ENCODE results near the gene HOXA11. TPM values are rescaled to one million over a fixed set of nuclear protein-coding genes. Genes with fewer than 3 reads are reported as not detected.
A peak's percentile ranks its signal among the peaks of the same experiment; 100 is the strongest.

Gene HOXA11
- total and polyA plus RNA-seq, 4 donors = not detected

DNA sequence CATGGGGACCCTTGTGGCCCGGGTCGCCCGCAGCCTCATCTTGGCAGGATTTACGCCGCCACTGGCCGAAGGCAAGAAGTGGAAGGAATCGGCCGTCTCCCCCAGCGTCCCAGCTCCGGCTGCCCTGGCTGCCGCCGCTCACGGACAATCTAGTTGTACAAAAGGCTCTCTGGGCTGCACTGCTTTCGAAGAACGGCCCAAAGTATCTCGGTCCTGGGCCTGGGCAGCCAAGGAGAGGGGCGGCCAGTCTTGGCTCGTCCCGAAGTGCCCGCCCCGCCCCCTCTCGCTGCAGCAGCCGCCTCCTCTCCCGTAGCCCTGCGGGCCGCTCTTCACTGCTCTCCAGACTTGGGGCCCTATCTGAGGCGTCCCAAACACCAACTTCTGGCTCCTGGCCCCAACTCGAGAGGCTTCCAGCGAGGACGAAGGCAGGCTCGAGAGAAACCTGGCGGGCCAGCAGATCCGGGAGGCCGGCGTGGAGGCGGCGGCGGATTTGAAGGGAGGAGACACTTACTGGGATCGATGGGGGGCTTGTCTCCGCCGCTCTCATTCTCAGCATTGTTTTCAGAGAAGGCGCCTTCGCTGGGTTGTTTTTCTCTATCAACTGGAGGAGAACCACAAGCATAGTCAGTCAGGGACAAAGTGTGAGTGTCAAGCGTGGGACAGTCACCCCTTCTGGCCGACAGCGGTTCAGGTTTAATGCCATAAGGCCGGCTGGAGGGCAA, 20.5 kb downstream of the HOXA11 start:
- Histone ChIP-seq H3K27me3 (ENCODE audit: control insufficient read depth in 4 of 4, insufficient read depth in 4 of 4, low read length in 3 of 4) (peaks cover 9 to 56% (median 22%) of the 10 kb centered on the region in 4 donors), H3K9me3 (ENCODE audit: control insufficient read depth in 4 of 4, low read length in 3 of 4) (peaks cover 0 to 10% (median under 1%) of the 10 kb centered on the region in 4 donors), H3K36me3 (ENCODE audit: control insufficient read depth in 4 of 4, insufficient read depth in 3 of 4, low read depth in 1 of 4, low read length in 3 of 4) (no peaks in the 10 kb centered on the region), H3K4me1 (ENCODE audit: control insufficient read depth in 4 of 4, insufficient read depth in 4 of 4, low read length in 3 of 4) (peaks cover 8 to 27% (median 10%) of the 10 kb centered on the region in 4 donors), H3K9ac (ENCODE audit: low read depth in 1 of 2, low read length in 2 of 2) (no peak overlapping the region), H3K4me3 (ENCODE audit: low read depth in 1 of 3, low read length in 3 of 3) (peak overlapping the region in 1 of 3 donors; percentile 17), H3K27ac (ENCODE audit: low read depth in 1 of 2, low read length in 2 of 2) (no peak overlapping the region)
- WGBS = 4% methylated on average over 47 of the region's 47 CpGs
- no peak for DNase-seq (ENCODE audit: low spot score)
- no peak for TF ChIP-seq RAD21 (IDR thresholded peaks at IDR 0.05)

DNA sequence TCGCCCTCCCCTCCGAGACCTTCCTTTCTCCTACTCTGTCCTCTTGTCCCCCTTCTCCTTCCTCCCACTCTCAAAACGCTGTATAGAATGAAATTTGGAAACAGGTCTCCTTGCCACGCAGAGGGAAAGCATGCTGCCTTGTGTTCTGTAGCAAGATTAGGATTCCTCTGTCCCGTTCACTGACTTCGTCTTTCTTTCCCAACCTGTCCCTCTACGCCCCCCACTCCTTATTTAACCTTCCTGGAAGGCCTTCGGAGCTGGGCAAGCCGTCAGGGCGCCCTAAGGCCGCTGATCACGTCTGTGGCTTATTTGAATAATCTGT, 21.0 kb downstream of the HOXA11 start:
- H3K9me3 ChIP-seq (ENCODE audit: control insufficient read depth in 4 of 4, low read length in 3 of 4) = peaks cover 0 to 10% (median under 1%) of the 10 kb centered on the region in 4 donors
- TF ChIP-seq, protein P1, sequence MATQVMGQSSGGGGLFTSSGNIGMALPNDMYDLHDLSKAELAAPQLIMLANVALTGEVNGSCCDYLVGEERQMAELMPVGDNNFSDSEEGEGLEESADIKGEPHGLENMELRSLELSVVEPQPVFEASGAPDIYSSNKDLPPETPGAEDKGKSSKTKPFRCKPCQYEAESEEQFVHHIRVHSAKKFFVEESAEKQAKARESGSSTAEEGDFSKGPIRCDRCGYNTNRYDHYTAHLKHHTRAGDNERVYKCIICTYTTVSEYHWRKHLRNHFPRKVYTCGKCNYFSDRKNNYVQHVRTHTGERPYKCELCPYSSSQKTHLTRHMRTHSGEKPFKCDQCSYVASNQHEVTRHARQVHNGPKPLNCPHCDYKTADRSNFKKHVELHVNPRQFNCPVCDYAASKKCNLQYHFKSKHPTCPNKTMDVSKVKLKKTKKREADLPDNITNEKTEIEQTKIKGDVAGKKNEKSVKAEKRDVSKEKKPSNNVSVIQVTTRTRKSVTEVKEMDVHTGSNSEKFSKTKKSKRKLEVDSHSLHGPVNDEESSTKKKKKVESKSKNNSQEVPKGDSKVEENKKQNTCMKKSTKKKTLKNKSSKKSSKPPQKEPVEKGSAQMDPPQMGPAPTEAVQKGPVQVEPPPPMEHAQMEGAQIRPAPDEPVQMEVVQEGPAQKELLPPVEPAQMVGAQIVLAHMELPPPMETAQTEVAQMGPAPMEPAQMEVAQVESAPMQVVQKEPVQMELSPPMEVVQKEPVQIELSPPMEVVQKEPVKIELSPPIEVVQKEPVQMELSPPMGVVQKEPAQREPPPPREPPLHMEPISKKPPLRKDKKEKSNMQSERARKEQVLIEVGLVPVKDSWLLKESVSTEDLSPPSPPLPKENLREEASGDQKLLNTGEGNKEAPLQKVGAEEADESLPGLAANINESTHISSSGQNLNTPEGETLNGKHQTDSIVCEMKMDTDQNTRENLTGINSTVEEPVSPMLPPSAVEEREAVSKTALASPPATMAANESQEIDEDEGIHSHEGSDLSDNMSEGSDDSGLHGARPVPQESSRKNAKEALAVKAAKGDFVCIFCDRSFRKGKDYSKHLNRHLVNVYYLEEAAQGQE (IDR thresholded peaks at IDR 0.05) = no peak
- TF ChIP-seq SP1 (IDR thresholded peaks at IDR 0.05) = no peak
- TF ChIP-seq TAF1 (conservative IDR thresholded peaks at IDR 0.05) = no peak
- no peak for TF ChIP-seq RAD21 (IDR thresholded peaks at IDR 0.05)
- TF ChIP-seq YY1 (IDR thresholded peaks at IDR 0.05) = no peak
- no peak for TF ChIP-seq HNF4A (conservative IDR thresholded peaks at IDR 0.05)
- TF ChIP-seq EGR1 (IDR thresholded peaks at IDR 0.05; ENCODE audit: low read depth in 2 of 2) = no peak
- TF ChIP-seq, protein P2, sequence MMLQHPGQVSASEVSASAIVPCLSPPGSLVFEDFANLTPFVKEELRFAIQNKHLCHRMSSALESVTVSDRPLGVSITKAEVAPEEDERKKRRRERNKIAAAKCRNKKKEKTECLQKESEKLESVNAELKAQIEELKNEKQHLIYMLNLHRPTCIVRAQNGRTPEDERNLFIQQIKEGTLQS (IDR thresholded peaks at IDR 0.05) = no peak
- TF ChIP-seq NR2F2 (IDR thresholded peaks at IDR 0.05) = no peak
- no peak for TF ChIP-seq GABPA (IDR thresholded peaks at IDR 0.05 in 1 of 2, conservative IDR thresholded peaks at IDR 0.05 in 1 of 2)
- no peak for TF ChIP-seq FOXA2 (IDR thresholded peaks at IDR 0.05)
- TF ChIP-seq, protein P3, sequence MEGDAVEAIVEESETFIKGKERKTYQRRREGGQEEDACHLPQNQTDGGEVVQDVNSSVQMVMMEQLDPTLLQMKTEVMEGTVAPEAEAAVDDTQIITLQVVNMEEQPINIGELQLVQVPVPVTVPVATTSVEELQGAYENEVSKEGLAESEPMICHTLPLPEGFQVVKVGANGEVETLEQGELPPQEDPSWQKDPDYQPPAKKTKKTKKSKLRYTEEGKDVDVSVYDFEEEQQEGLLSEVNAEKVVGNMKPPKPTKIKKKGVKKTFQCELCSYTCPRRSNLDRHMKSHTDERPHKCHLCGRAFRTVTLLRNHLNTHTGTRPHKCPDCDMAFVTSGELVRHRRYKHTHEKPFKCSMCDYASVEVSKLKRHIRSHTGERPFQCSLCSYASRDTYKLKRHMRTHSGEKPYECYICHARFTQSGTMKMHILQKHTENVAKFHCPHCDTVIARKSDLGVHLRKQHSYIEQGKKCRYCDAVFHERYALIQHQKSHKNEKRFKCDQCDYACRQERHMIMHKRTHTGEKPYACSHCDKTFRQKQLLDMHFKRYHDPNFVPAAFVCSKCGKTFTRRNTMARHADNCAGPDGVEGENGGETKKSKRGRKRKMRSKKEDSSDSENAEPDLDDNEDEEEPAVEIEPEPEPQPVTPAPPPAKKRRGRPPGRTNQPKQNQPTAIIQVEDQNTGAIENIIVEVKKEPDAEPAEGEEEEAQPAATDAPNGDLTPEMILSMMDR (IDR thresholded peaks at IDR 0.05; ENCODE audit: low read depth, low read length, missing input control) = no peak
- no peak for TF ChIP-seq HNF4G (IDR thresholded peaks at IDR 0.05)
- TF ChIP-seq, protein P4, sequence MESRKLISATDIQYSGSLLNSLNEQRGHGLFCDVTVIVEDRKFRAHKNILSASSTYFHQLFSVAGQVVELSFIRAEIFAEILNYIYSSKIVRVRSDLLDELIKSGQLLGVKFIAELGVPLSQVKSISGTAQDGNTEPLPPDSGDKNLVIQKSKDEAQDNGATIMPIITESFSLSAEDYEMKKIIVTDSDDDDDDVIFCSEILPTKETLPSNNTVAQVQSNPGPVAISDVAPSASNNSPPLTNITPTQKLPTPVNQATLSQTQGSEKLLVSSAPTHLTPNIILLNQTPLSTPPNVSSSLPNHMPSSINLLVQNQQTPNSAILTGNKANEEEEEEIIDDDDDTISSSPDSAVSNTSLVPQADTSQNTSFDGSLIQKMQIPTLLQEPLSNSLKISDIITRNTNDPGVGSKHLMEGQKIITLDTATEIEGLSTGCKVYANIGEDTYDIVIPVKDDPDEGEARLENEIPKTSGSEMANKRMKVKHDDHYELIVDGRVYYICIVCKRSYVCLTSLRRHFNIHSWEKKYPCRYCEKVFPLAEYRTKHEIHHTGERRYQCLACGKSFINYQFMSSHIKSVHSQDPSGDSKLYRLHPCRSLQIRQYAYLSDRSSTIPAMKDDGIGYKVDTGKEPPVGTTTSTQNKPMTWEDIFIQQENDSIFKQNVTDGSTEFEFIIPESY (IDR thresholded peaks at IDR 0.05) = no peak
- TF ChIP-seq, protein P5, sequence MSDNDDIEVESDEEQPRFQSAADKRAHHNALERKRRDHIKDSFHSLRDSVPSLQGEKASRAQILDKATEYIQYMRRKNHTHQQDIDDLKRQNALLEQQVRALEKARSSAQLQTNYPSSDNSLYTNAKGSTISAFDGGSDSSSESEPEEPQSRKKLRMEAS (IDR thresholded peaks at IDR 0.05) = no peak
- TF ChIP-seq JUND (IDR thresholded peaks at IDR 0.05) = no peak
- TF ChIP-seq FOXA1 (IDR thresholded peaks at IDR 0.05) = no peak
- no peak for TF ChIP-seq RXRA (IDR thresholded peaks at IDR 0.05)
- no peak overlapping the region for H3K4me3 ChIP-seq (ENCODE audit: low read depth in 1 of 3, low read length in 3 of 3)
- no peak for DNase-seq (ENCODE audit: low spot score)
- 13% methylated on average over 12 of the region's 12 CpGs for WGBS
- no peaks in the 10 kb centered on the region for H3K36me3 ChIP-seq (ENCODE audit: control insufficient read depth in 4 of 4, insufficient read depth in 3 of 4, low read depth in 1 of 4, low read length in 3 of 4)
- H3K9ac ChIP-seq (ENCODE audit: low read depth in 1 of 2, low read length in 2 of 2) = no peak overlapping the region
- H3K27ac ChIP-seq (ENCODE audit: low read depth in 1 of 2, low read length in 2 of 2) = no peak overlapping the region
- peaks cover 9 to 61% (median 24%) of the 10 kb centered on the region in 4 donors for H3K27me3 ChIP-seq (ENCODE audit: control insufficient read depth in 4 of 4, insufficient read depth in 4 of 4, low read length in 3 of 4)
- H3K4me1 ChIP-seq (ENCODE audit: control insufficient read depth in 4 of 4, insufficient read depth in 4 of 4, low read length in 3 of 4) = peaks cover 8 to 27% (median 10%) of the 10 kb centered on the region in 4 donors
